Panc1 (cell line): ENCODE measurements around the gene ZNF622. TPM values are rescaled to one million over a fixed set of nuclear protein-coding genes. Genes with fewer than 3 reads are reported as not detected.

Experiments used
- ATAC-seq: fragments of 200-7000 bp; cut with Tn5 transposase; 2 replicates; pipeline ENCODE4 v1.9.1; 2020; ENCODE audit warnings: mild to moderate bottlenecking, moderate library complexity
- BruUV-seq: library from RNA; stranded (reverse); fragments of 400-500 nt; replicated peaks from 2 replicates; lab custom pipeline; 2021; lab: Mats Ljungman, UMichigan
- CTCF ChIA-PET: fragments of 300-600 bp; sonication (Branson Sonifier 250); formaldehyde crosslinking; loops from one replicate; lab custom pipeline; 2022; ENCODE audit warnings: antibody characterized with exemption; lab: Charles Lee
- POLR2A ChIA-PET: fragments of 300-600 bp; sonication (Branson Sonifier 250); formaldehyde crosslinking; loops from one replicate; lab custom pipeline; 2022; ENCODE audit warnings: antibody characterized with exemption; lab: Charles Lee
- DNase-seq: peaks from one replicate; pipeline ENCODE4 v3.0.0-alpha.2; 2010; ENCODE audit warnings: low read depth, low spot score
- H3K27ac ChIP-seq: 2 replicates; pipeline ENCODE4 v1.5.1; 2011; ENCODE audit warnings: mild to moderate bottlenecking, low read length, inconsistent platforms
- H3K27me3 ChIP-seq: fragments of 200-500 bp; sonication (Bioruptor generic); 2 replicates; pipeline ENCODE4 v1.6.0; 2014; ENCODE audit warnings: low read length, inconsistent platforms; ENCODE audit not compliant: control insufficient read depth, insufficient read depth
- H3K36me3 ChIP-seq: fragments of 200-500 bp; sonication (Bioruptor generic); 2 replicates; pipeline ENCODE4 v1.5.1; 2014; ENCODE audit warnings: inconsistent platforms, mild to moderate bottlenecking, low read length, moderate library complexity; ENCODE audit not compliant: control insufficient read depth, insufficient read depth
- H3K4me1 ChIP-seq: 2 replicates; pipeline ENCODE4 v1.5.1; 2011; ENCODE audit warnings: inconsistent platforms, mild to moderate bottlenecking, low read length, moderate library complexity; ENCODE audit not compliant: control insufficient read depth, insufficient read depth
- H3K4me3 ChIP-seq, 2 experiments: 2 replicates each; pipeline ENCODE4 v1.5.1; 2011 to 2012; ENCODE audit warnings: low read depth in 2 of 2, low read length in 2 of 2, mild to moderate bottlenecking in 2 of 2, inconsistent platforms in 1 of 2, moderate library complexity in 1 of 2
- H3K9me3 ChIP-seq: fragments of 200-500 bp; sonication (Bioruptor generic); 2 replicates; pipeline ENCODE4 v1.5.1; 2014; ENCODE audit warnings: low read depth, mild to moderate bottlenecking, inconsistent platforms, low read length, moderate library complexity; ENCODE audit not compliant: control insufficient read depth, insufficient read depth
- POLR2AphosphoS5 ChIP-seq: IDR thresholded peaks from 2 replicates; pipeline ENCODE4 v1.6.1; 2012; ENCODE audit warnings: mild to moderate bottlenecking, low read depth, low read length, moderate library complexity
- SIN3A ChIP-seq: IDR thresholded peaks from 2 replicates; pipeline ENCODE4 v1.6.1; 2012; ENCODE audit warnings: low read depth, mild to moderate bottlenecking, low read length, moderate library complexity, borderline replicate concordance; ENCODE audit not compliant: insufficient read depth
- TCF7L2 ChIP-seq: IDR thresholded peaks from 2 replicates; pipeline ENCODE4 v1.6.1; 2011; ENCODE audit warnings: mild to moderate bottlenecking, low read depth, low read length, inconsistent platforms
- in situ Hi-C: cut with HindIII; loops from 2 replicates; pipeline ENCODE4 v1.10.0; 2016; ENCODE audit warnings: low sequenced_read_pairs, low pct_unique_long_range_greater_than_20kb
- intact Hi-C: fragments of 100-400 bp; cut with micrococcal nuclease; formaldehyde crosslinking; loops from one replicate; pipeline ENCODE4 v1.10.0; 2022; ENCODE audit not compliant: unreplicated experiment
- total RNA-seq: library from RNA; stranded (reverse); gene quantifications from one replicate; pipeline ENCODE4 v1.2.1, GENCODE V29; 2021; ENCODE audit not compliant: unreplicated experiment
- TF ChIP-seq, protein P1 (sequence below): fragments of 450-650 bp; IDR thresholded peaks from 2 replicates; pipeline ENCODE4 v1.5.1; 2017; ENCODE audit warnings: mild to moderate bottlenecking
- TF ChIP-seq, protein P2 (sequence below), 2 experiments: IDR thresholded peaks; 2 replicates each; pipeline ENCODE4 v1.6.1; 2011 to 2012; ENCODE audit warnings: low read depth in 2 of 2, control low read depth in 1 of 2, low read length in 1 of 2, mild to moderate bottlenecking in 1 of 2, moderate library complexity in 1 of 2; ENCODE audit not compliant: insufficient read depth in 1 of 2

The ZNF622 gene
- total RNA-seq, 1 experiment from 2014 or later = 29.3 TPM

GRCh38 chr5:16406023-16406422 is 59.6 kb downstream of the ZNF622 start:
- TF ChIP-seq, protein P1, sequence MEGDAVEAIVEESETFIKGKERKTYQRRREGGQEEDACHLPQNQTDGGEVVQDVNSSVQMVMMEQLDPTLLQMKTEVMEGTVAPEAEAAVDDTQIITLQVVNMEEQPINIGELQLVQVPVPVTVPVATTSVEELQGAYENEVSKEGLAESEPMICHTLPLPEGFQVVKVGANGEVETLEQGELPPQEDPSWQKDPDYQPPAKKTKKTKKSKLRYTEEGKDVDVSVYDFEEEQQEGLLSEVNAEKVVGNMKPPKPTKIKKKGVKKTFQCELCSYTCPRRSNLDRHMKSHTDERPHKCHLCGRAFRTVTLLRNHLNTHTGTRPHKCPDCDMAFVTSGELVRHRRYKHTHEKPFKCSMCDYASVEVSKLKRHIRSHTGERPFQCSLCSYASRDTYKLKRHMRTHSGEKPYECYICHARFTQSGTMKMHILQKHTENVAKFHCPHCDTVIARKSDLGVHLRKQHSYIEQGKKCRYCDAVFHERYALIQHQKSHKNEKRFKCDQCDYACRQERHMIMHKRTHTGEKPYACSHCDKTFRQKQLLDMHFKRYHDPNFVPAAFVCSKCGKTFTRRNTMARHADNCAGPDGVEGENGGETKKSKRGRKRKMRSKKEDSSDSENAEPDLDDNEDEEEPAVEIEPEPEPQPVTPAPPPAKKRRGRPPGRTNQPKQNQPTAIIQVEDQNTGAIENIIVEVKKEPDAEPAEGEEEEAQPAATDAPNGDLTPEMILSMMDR = no peak
- TF ChIP-seq, protein P2, sequence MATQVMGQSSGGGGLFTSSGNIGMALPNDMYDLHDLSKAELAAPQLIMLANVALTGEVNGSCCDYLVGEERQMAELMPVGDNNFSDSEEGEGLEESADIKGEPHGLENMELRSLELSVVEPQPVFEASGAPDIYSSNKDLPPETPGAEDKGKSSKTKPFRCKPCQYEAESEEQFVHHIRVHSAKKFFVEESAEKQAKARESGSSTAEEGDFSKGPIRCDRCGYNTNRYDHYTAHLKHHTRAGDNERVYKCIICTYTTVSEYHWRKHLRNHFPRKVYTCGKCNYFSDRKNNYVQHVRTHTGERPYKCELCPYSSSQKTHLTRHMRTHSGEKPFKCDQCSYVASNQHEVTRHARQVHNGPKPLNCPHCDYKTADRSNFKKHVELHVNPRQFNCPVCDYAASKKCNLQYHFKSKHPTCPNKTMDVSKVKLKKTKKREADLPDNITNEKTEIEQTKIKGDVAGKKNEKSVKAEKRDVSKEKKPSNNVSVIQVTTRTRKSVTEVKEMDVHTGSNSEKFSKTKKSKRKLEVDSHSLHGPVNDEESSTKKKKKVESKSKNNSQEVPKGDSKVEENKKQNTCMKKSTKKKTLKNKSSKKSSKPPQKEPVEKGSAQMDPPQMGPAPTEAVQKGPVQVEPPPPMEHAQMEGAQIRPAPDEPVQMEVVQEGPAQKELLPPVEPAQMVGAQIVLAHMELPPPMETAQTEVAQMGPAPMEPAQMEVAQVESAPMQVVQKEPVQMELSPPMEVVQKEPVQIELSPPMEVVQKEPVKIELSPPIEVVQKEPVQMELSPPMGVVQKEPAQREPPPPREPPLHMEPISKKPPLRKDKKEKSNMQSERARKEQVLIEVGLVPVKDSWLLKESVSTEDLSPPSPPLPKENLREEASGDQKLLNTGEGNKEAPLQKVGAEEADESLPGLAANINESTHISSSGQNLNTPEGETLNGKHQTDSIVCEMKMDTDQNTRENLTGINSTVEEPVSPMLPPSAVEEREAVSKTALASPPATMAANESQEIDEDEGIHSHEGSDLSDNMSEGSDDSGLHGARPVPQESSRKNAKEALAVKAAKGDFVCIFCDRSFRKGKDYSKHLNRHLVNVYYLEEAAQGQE (IDR thresholded peaks at IDR 0.05; ENCODE audit: insufficient read depth in 1 of 2, low read depth in 2 of 2, low read length in 1 of 2) = no peak
- no peak for TF ChIP-seq TCF7L2
- TF ChIP-seq SIN3A = no peak
- TF ChIP-seq POLR2AphosphoS5 = no peak
- ChIA-PET CTCF (no interaction called here), POLR2A (no interaction called here)
- Histone ChIP-seq H3K9me3 (no peaks in the 10 kb centered on the region), H3K4me1 (no peaks in the 10 kb centered on the region), H3K4me3 (no peak overlapping the region), H3K27ac (no peak overlapping the region), H3K27me3 (no peaks in the 10 kb centered on the region), H3K36me3 (no peaks in the 10 kb centered on the region)
- BruUV-seq = no TSS peak
- no peak for ATAC-seq
- in situ Hi-C loops = no loop called here
- intact Hi-C loops = no loop called here
- no peak for DNase-seq

Other genes starting within 250 kb of the ZNF622 start
- gene RETREG1, start 151.2 kb upstream of the ZNF622 start, total RNA-seq = 0.74 TPM